GM18870 (cell line): Measurements from ENCODE around the gene PQBP1.
"Not testable (repeated sequence)": the region's sequence is repeated elsewhere in the genome, so short reads cannot be mapped to it uniquely, and the experiment has no call there.

Experiments used
- ATAC-seq: cut with Tn5 transposase; IDR thresholded peaks from one replicate; pipeline ENCODE4 v1.9.1; 2021; ENCODE audit warnings: moderate library complexity; ENCODE audit not compliant: unreplicated experiment

PQBP1 gene

GRCh38 chrX:48897625-48898306 lies at the start of gene PQBP1, which contains the start of gene TIMM17B:
Gene PQBP1, plus strand, starts transcription at chrX:48897930. Its CDS starts 580 bp downstream, at chrX:48898510.
Gene TIMM17B, minus strand, starts transcription at chrX:48897768. Its CDS starts 19 bp downstream, at chrX:48897749.
- peak; percentile 85 for ATAC-seq

GRCh38 chrX:48848847-48849246 lies 48.9 kb upstream of the PQBP1 start:
- ATAC-seq, result no peak

GRCh38 chrX:48852857-48853256 lies 44.9 kb upstream of the PQBP1 start:
- no peak for ATAC-seq

- ATAC-seq, result not testable (repeated sequence)
Measured at GRCh38 chrX:48853494-48853893, 44.2 kb upstream of the PQBP1 start.

- not testable (repeated sequence) for ATAC-seq
Measured at GRCh38 chrX:48854121-48854804, 43.5 kb upstream of the PQBP1 start.

- no peak for ATAC-seq
Measured at GRCh38 chrX:48854898-48855297, 42.8 kb upstream of the PQBP1 start.

- no peak for ATAC-seq
Measured at GRCh38 chrX:48864210-48864609, 33.5 kb upstream of the PQBP1 start.

GRCh38 chrX:48872017-48872416 lies 25.7 kb upstream of the PQBP1 start:
- ATAC-seq, result not testable (repeated sequence)

- not testable (repeated sequence) for ATAC-seq
Measured at GRCh38 chrX:48876944-48877343, 20.8 kb upstream of the PQBP1 start.

- ATAC-seq, result no peak
Measured at GRCh38 chrX:48883729-48884128, 14.0 kb upstream of the PQBP1 start.

- ATAC-seq, result not testable (repeated sequence)
Measured at GRCh38 chrX:48886586-48886985, 11.1 kb upstream of the PQBP1 start.

- no peak for ATAC-seq
Measured at GRCh38 chrX:48890296-48890925, 7.3 kb upstream of the PQBP1 start.

- ATAC-seq, result peak; percentile 21
Measured at GRCh38 chrX:48890934-48891401, 6.8 kb upstream of the PQBP1 start.

- peak; percentile 69 for ATAC-seq
Measured at GRCh38 chrX:48891402-48892288, 6.1 kb upstream of the PQBP1 start.

- ATAC-seq, result no peak
Measured at GRCh38 chrX:48892896-48893295, 4.8 kb upstream of the PQBP1 start.

GRCh38 chrX:48893556-48894348 lies 4.0 kb upstream of the PQBP1 start:
- ATAC-seq, result no peak

GRCh38 chrX:48894891-48895290 lies 2.8 kb upstream of the PQBP1 start:
- ATAC-seq, result no peak

GRCh38 chrX:48896611-48897011 lies 1.1 kb upstream of the PQBP1 start:
- ATAC-seq, result no peak

GRCh38 chrX:48897157-48897624 lies 539 bp upstream of the PQBP1 start:
- no peak for ATAC-seq

- no peak for ATAC-seq
Measured at GRCh38 chrX:48899078-48899410, 1.3 kb downstream of the PQBP1 start.
